MM.1S (cell line): ENCODE data around the gene SP3.

ENCODE experiments used
- DNase-seq: peaks from one replicate; pipeline ENCODE4 v3.0.0-alpha.2; 2015
- H2AFZ ChIP-seq: fragments of 300-600 bp; sonication (generic); 2 replicates; pipeline ENCODE4 v1.6.0; 2016; ENCODE audit warnings: antibody characterized with exemption, low read length
- H3F3A ChIP-seq: fragments of 300-600 bp; sonication (generic); 2 replicates; pipeline ENCODE4 v1.6.1; 2016; ENCODE audit warnings: mild to moderate bottlenecking, antibody characterized with exemption, low read length, moderate library complexity, mixed read lengths; ENCODE audit not compliant: insufficient read depth
- H3K27ac ChIP-seq: fragments of 300-600 bp; sonication (generic); 2 replicates; pipeline ENCODE4 v1.5.1; 2016; ENCODE audit warnings: mild to moderate bottlenecking, low read length
- H3K27me3 ChIP-seq: fragments of 300-600 bp; sonication (generic); replicated peaks from 2 replicates; pipeline ENCODE4 v1.6.0; 2016; ENCODE audit warnings: low read length; ENCODE audit not compliant: insufficient read depth
- H3K36me3 ChIP-seq: fragments of 300-600 bp; sonication (generic); replicated peaks from 2 replicates; pipeline ENCODE4 v1.6.1; 2016; ENCODE audit warnings: mild to moderate bottlenecking, low read length, mixed read lengths; ENCODE audit not compliant: insufficient read depth
- H3K4me1 ChIP-seq: fragments of 300-600 bp; sonication (generic); 2 replicates; pipeline ENCODE4 v1.6.1; 2016; ENCODE audit warnings: low read length, mixed read lengths
- H3K4me2 ChIP-seq: fragments of 300-600 bp; sonication (generic); 2 replicates; pipeline ENCODE4 v1.6.0; 2016; ENCODE audit warnings: low read depth, low read length
- H3K4me3 ChIP-seq: fragments of 300-600 bp; sonication (generic); 2 replicates; pipeline ENCODE4 v1.5.1; 2016; ENCODE audit warnings: low read length, mixed read lengths
- H3K79me2 ChIP-seq: fragments of 300-600 bp; sonication (generic); 2 replicates; pipeline ENCODE4 v1.6.1; 2016; ENCODE audit warnings: mixed run types, low read length, mixed read lengths
- H3K9ac ChIP-seq: fragments of 300-600 bp; sonication (generic); 2 replicates; pipeline ENCODE4 v1.6.1; 2016; ENCODE audit warnings: low read length, mixed read lengths
- H3K9me2 ChIP-seq: fragments of 300-600 bp; sonication (generic); replicated peaks from 2 replicates; pipeline ENCODE4 v1.6.1; 2016; ENCODE audit warnings: mild to moderate bottlenecking, low read length, mixed read lengths; ENCODE audit not compliant: insufficient read depth
- H3K9me3 ChIP-seq: fragments of 300-600 bp; sonication (generic); replicated peaks from 2 replicates; pipeline ENCODE4 v1.6.1; 2016; ENCODE audit warnings: mild to moderate bottlenecking, low read length, mixed read lengths; ENCODE audit not compliant: insufficient read depth
- H4K20me1 ChIP-seq: fragments of 300-600 bp; sonication (generic); 2 replicates; pipeline ENCODE4 v1.6.1; 2016; ENCODE audit warnings: mild to moderate bottlenecking, low read length, moderate library complexity, mixed read lengths; ENCODE audit not compliant: insufficient read depth
- CTCF ChIP-seq: fragments of 300-600 bp; sonication (generic); IDR thresholded peaks from 2 replicates; pipeline ENCODE4 v1.5.1; 2016; ENCODE audit warnings: antibody characterized with exemption, low read length, mixed read lengths
- EZH2 ChIP-seq: fragments of 300-600 bp; sonication (generic); optimal IDR thresholded peaks from 2 replicates; pipeline ENCODE3; 2017; ENCODE audit warnings: low read depth, mild to moderate bottlenecking, antibody characterized with exemption, low read length, mixed read lengths
- EZH2phosphoT487 ChIP-seq: fragments of 300-600 bp; sonication (generic); IDR thresholded peaks from 2 replicates; pipeline ENCODE4 v1.6.1; 2018; ENCODE audit warnings: antibody characterized with exemption, low read length

SP3 gene

GRCh38 chr2:173986805-173987204 lies 21.6 kb upstream of the SP3 start:
- Histone ChIP-seq H2AFZ (no peak overlapping the region), H3K9me2 (no peaks in the 10 kb centered on the region), H4K20me1 (no peaks in the 10 kb centered on the region), H3K4me2 (no peak overlapping the region), H3K4me1 (peaks cover 48% of the 10 kb centered on the region), H3K27ac (no peak overlapping the region), H3F3A (peaks cover 38% of the 10 kb centered on the region), H3K9me3 (no peaks in the 10 kb centered on the region), H3K79me2 (no peaks in the 10 kb centered on the region), H3K9ac (no peak overlapping the region), H3K4me3 (no peak overlapping the region), H3K27me3 (no peaks in the 10 kb centered on the region), H3K36me3 (no peaks in the 10 kb centered on the region)
- no peak for DNase-seq
- TF ChIP-seq CTCF, result no peak
- TF ChIP-seq EZH2, result no peak
- no peak for TF ChIP-seq EZH2phosphoT487

DNA sequence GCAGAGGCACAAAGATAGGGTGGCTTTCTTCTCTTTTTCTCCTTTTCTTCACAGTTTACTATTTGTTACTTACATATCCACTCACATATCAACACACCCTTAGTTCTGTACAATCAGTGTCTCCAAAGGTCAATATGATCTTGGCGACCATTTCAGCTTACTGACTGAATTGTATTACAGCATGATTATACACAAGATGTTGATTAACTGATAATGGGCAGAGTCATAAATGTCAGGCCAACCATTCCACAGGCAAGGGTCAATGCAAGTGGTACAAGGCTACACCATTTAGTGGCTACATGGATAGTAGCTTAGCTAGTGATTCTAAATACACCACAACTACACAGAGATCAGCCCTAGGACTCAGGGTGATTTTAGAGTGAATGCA lies 20.4 kb upstream of the SP3 start:
- TF ChIP-seq EZH2 (no peak), CTCF (no peak), EZH2phosphoT487 (no peak)
- Histone ChIP-seq H3F3A (peaks cover 28% of the 10 kb centered on the region), H3K9me3 (no peaks in the 10 kb centered on the region), H3K27me3 (no peaks in the 10 kb centered on the region), H3K9me2 (no peaks in the 10 kb centered on the region), H3K4me1 (peaks cover 36% of the 10 kb centered on the region), H3K27ac (no peak overlapping the region), H3K4me2 (no peak overlapping the region), H3K4me3 (no peak overlapping the region), H2AFZ (no peak overlapping the region), H3K36me3 (no peaks in the 10 kb centered on the region), H3K9ac (no peak overlapping the region), H4K20me1 (no peaks in the 10 kb centered on the region), H3K79me2 (no peaks in the 10 kb centered on the region)
- no peak for DNase-seq

- no peak overlapping the region for H3K4me2 ChIP-seq
- no peak overlapping the region for H2AFZ ChIP-seq
- TF ChIP-seq EZH2, result no peak
- TF ChIP-seq EZH2phosphoT487, result no peak
- TF ChIP-seq CTCF, result no peak
- no peaks in the 10 kb centered on the region for H3K79me2 ChIP-seq
- no peaks in the 10 kb centered on the region for H3K36me3 ChIP-seq
- no peaks in the 10 kb centered on the region for H3K9me3 ChIP-seq
- no peak overlapping the region for H3K27ac ChIP-seq
- H3K4me1 ChIP-seq, result peaks cover 30% of the 10 kb centered on the region
- H3K27me3 ChIP-seq, result no peaks in the 10 kb centered on the region
- no peak overlapping the region for H3K4me3 ChIP-seq
- H3K9me2 ChIP-seq, result no peaks in the 10 kb centered on the region
- peaks cover 22% of the 10 kb centered on the region for H3F3A ChIP-seq
- no peaks in the 10 kb centered on the region for H4K20me1 ChIP-seq
- H3K9ac ChIP-seq, result no peak overlapping the region
- DNase-seq, result no peak
Measured at GRCh38 chr2:173984866-173985604, 19.9 kb upstream of the SP3 start.
